Fibroblast of skin of left quadriceps (primary cell): ENCODE measurements around the gene UBTD2.
A peak's percentile ranks its signal among the peaks of the same experiment; 100 is the strongest.

Experiments used
- DNase-seq, 2 experiments: peaks; one replicate each; pipeline ENCODE4 v3.0.0-alpha.2; 2013; ENCODE audit warnings: low read depth in 2 of 2

The UBTD2 gene

GRCh38 chr5:172194985-172195774 lies 88.4 kb downstream of the UBTD2 start:
- DNase-seq, result no peak

GRCh38 chr5:172193872-172194271 lies 89.7 kb downstream of the UBTD2 start, which contains the start of gene EFCAB9:
TSS of gene EFCAB9 (plus strand) at chr5:172194172. CDS start at chr5:172194173, 1 bp downstream.
- no peak for DNase-seq

- DNase-seq, result no peak
These were observed 93.8 kb downstream of the UBTD2 start for GRCh38 chr5:172189693-172190296.

DNA sequence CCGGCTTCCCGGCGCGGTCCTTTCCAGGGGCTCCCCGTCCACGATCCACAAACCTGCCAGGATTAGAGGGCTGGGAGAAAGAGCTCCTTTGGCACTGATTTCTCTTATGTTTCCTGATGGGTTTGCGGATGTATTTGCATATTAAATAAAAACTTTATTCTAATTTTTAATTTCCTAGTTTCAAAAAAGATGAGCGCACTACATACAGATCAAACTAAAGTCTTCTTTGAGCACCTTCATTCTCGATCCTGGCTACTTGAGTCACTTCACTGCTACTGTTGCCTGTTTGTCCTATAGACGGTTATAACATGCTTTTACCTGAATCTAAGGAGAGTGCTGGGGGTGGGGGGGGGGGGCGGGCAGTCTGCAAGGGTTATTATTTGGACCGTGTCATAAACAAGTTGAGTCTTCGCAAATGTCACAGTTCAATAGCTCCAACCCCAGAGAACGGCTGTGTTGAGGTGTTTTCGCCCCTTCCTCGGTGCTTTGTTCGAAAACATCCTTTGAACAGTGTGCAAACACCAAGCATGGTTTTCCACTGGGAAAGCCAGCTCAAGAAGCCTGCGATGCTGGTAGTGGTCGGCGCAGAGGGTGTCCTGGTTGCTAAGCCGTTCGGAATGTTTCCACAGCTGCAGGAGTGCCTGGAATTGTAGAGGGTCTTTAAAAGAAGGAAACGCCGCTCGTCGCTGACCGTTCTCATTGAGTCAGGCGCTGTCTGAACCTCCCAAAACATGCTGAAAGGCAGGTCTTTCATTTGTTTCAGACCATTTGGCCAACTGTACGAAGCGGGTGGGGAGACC lies 94.5 kb downstream of the UBTD2 start:
- no peak for DNase-seq

DNA sequence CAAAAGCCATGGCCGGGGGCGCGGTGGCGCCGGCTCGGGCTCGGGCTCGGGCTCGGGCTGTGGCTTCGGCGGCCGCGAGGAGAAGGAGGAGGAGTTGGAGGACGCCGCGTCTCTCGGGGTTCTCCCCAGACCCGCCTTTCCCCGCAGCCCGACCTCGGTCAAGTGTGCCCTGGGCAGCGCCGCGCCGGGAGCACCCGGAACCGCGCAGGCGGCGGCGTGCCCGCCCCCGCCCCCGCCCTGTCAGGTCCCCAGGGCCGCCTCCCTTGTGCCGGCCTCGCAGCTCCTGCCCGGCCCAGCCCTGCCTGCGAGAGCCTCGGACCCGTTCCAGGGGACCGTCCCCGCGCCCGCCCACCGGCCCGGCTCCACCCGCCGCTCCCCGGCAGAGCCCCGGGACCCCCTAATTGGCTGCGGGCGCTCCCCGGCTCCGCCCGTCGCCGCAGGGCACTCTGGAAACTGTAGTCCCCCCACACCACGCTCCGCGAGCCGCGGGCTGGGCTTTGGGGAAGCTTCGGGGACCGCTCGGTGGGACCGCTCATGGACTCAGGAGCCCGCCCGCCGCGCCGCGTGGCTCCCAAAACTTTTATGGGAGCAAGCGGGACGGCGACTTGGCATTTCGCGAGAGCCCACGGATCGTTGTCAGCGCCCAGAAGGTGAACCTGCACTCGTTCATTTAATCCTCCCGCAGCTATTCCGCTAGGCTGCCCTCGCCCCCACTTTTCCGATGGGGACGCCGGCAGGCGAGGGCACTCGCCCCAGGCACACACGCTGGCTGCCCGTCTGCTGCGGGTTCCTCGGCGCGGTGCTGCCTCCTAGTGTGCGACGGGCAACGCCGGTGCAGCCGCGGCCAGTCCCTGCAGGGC lies 95.3 kb downstream of the UBTD2 start, which contains the start of gene STK10:
TSS of gene STK10 (minus strand) at position 192 of the 860 bp plus-strand sequence. CDS start at position 10, 182 bp downstream.
- DNase-seq, result peak; percentile 81 to 82

- peak; percentile 29 for DNase-seq
These were observed 96.2 kb downstream of the UBTD2 start for GRCh38 chr5:172187118-172188032.

- DNase-seq, result no peak
These were observed 97.4 kb downstream of the UBTD2 start for GRCh38 chr5:172186114-172186695.

DNA sequence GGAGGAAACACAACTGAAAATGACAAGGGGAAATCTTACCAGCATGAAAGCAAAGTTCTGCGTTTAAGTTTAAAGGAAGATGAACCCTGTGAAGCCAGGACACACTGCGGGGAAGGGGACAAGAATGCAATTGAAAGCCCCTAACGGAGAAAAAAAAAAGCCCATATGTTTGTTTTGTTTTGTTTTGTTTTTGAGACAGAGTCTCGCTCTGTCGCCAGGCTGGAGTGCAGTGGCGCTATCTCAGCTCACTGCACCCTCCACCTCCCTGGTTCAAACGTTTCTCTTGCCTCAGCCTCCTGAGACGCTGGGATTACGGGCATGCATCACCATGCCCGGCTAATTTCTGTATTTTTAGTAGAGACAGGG lies 98.5 kb downstream of the UBTD2 start:
- no peak for DNase-seq

- no peak for DNase-seq
These were observed 99.7 kb downstream of the UBTD2 start for GRCh38 chr5:172183881-172184280.

- DNase-seq, result no peak
These were observed 101.3 kb downstream of the UBTD2 start for GRCh38 chr5:172182291-172182690.

- DNase-seq, result no peak
These were observed 102.6 kb downstream of the UBTD2 start for GRCh38 chr5:172180936-172181335.

DNA sequence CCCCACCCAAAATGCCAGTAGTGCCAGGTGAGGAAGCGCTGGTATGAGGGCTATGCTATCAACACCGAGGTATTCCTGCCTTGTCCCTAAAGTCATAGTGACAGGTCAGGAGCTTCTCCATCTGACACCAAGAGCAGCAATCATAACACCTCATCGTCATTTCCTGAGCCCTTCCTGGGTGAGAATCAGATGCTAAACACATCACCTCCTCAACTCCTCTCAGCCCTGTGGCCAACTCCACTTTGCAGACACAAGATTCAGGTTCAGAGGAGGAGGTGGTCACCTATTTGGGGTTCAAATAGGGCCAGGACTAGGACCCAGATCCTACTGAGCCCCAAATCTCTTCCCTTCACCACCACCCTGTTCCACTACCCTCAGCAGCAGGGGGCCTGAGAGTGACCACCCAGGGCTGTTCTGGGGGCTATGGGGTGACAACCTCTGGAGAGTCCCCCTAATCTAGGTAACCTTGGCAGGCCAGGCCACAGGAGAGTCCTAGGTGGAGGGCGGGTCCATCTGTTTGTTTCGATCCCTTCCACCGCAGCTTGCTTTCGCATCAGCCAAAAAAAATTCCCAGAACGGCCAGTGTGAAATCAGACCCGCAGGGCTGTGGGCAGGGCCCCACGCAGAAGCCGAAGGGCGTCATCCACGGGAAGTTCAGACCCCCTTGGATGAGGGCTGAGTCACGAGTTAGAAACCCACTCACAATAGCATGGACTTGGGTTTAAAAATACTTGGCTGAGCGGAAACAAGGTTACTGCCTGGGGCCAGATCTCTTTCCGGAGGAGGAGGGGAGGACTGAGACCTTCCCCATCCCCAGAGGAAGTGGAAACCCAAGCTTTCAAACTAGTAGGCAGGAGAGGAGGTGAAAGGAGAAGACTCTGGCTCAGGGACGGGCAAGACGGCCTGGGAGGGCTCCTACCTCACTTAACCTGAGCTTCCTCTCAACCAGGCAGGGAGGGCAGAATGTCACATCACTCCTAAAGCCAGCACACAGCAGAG lies 104.3 kb downstream of the UBTD2 start:
- no peak for DNase-seq

GRCh38 chr5:172178301-172178987 lies 105.1 kb downstream of the UBTD2 start:
- DNase-seq, result no peak

GRCh38 chr5:172177176-172177575 lies 106.4 kb downstream of the UBTD2 start:
- no peak for DNase-seq

GRCh38 chr5:172175263-172175719 lies 108.3 kb downstream of the UBTD2 start:
- no peak for DNase-seq

- no peak for DNase-seq
These were observed 109.9 kb downstream of the UBTD2 start for GRCh38 chr5:172173564-172174153.

GRCh38 chr5:172172912-172173563 lies 110.5 kb downstream of the UBTD2 start:
- no peak for DNase-seq
